ENCODE results near the gene DNAJC27. TPM values are rescaled to one million over a fixed set of nuclear protein-coding genes. Genes with fewer than 3 reads are reported as not detected.

Gene DNAJC27
- total RNA-seq, 1 experiment from 2014 or later = 4.6 TPM

DNA sequence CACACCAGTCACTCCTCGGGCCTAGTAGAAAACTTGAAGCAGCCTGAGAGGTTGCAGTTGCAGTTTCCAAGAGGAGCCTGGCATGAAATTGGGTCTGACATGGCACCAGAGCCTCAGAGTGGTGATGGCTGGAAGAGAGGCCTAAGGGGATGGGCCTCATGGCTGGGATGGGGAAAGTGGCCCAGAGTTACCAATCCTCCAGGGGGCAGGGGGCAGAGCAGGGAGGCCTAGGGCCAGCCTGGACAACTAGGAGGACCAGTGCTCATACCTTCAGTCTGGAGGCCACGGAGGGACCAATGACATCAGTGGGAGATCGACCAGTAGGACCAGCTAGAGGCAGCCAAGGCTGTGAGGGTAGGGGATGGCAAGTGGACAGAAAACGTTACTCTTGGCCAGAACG, 36.6 kb downstream of the DNAJC27 start:
- ATAC-seq (no peak), DNase-seq (ENCODE audit: low read depth, low spot score) (no peak)
- TF ChIP-seq, protein P1, sequence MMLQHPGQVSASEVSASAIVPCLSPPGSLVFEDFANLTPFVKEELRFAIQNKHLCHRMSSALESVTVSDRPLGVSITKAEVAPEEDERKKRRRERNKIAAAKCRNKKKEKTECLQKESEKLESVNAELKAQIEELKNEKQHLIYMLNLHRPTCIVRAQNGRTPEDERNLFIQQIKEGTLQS (IDR thresholded peaks at IDR 0.05) = no peak
- TF ChIP-seq POLR2AphosphoS5 (IDR thresholded peaks at IDR 0.05; ENCODE audit: low read depth, low read length) (no peak), EZH2 (IDR thresholded peaks at IDR 0.05) (no peak), RAD21 (IDR thresholded peaks at IDR 0.05; ENCODE audit: low read depth) (no peak), YY1 (IDR thresholded peaks at IDR 0.05; ENCODE audit: extremely low read depth, insufficient replicate concordance, low read depth, low read length) (no peak), CEBPB (IDR thresholded peaks at IDR 0.05; ENCODE audit: low read depth) (no peak), EGR1 (IDR thresholded peaks at IDR 0.05; ENCODE audit: low read depth) (no peak), ZNF274 (IDR thresholded peaks at IDR 0.05; ENCODE audit: low read depth, low read length) (no peak), ELF1 (IDR thresholded peaks at IDR 0.05; ENCODE audit: borderline replicate concordance, low read depth) (no peak), JUND (IDR thresholded peaks at IDR 0.05) (no peak)
- TF ChIP-seq, protein P2, sequence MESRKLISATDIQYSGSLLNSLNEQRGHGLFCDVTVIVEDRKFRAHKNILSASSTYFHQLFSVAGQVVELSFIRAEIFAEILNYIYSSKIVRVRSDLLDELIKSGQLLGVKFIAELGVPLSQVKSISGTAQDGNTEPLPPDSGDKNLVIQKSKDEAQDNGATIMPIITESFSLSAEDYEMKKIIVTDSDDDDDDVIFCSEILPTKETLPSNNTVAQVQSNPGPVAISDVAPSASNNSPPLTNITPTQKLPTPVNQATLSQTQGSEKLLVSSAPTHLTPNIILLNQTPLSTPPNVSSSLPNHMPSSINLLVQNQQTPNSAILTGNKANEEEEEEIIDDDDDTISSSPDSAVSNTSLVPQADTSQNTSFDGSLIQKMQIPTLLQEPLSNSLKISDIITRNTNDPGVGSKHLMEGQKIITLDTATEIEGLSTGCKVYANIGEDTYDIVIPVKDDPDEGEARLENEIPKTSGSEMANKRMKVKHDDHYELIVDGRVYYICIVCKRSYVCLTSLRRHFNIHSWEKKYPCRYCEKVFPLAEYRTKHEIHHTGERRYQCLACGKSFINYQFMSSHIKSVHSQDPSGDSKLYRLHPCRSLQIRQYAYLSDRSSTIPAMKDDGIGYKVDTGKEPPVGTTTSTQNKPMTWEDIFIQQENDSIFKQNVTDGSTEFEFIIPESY (IDR thresholded peaks at IDR 0.05; ENCODE audit: extremely low read depth, insufficient replicate concordance, low read length) = no peak
- Histone ChIP-seq H3K9me2 (ENCODE audit: insufficient read depth) (no peaks in the 10 kb centered on the region), H3K9me3 (ENCODE audit: control insufficient read depth in 1 of 2, insufficient read depth in 1 of 2, low read depth in 1 of 2, low read length in 2 of 2) (no peaks in the 10 kb centered on the region), H2AFZ (ENCODE audit: low read depth, low read length, poor library complexity, severe bottlenecking) (no peak overlapping the region), H3K27me3 (ENCODE audit: insufficient read depth, low read length) (no peaks in the 10 kb centered on the region), H3K4me3 (replicated peaks in 1 of 2; ENCODE audit: low read depth in 1 of 2, low read length in 2 of 2) (no peak overlapping the region), H3K79me2 (ENCODE audit: insufficient read depth, low read length) (no peaks in the 10 kb centered on the region), H4K20me1 (ENCODE audit: insufficient read depth) (no peaks in the 10 kb centered on the region), H3K36me3 (ENCODE audit: control insufficient read depth in 1 of 2, insufficient read depth in 2 of 2, low read length in 2 of 2) (no peaks in the 10 kb centered on the region), H3K27ac (ENCODE audit: low read depth, low read length) (no peak overlapping the region), H3K4me2 (ENCODE audit: low read length) (no peak overlapping the region), H3K4me1 (ENCODE audit: control insufficient read depth in 1 of 2, insufficient read depth in 2 of 2, low read length in 2 of 2) (no peaks in the 10 kb centered on the region), H3K9ac (ENCODE audit: low read length) (no peak overlapping the region)
- BruUV-seq (replicated peaks) = no TSS peak
- RAD21 ChIA-PET (ENCODE audit: low non-redundant PET in 1 of 2, low total read pairs in 2 of 2, uncharacterized antibody in 2 of 2, unreplicated experiment in 2 of 2) = no interaction called here
- CTCF ChIA-PET = no interaction called here
- intact Hi-C loops (cut with micrococcal nuclease) = no loop called here
- POLR2A ChIA-PET = no interaction called here

Measured in HCT116 (cell line).